Uterus (tissue), 2 donors: ENCODE data around the gene SESN2.

Source experiments
- CTCF ChIP-seq, 4 experiments: fragments of 200-600 bp in 2 of 4; fragments of 450-650 bp in 2 of 4; sonication (generic) in 2 of 4; IDR thresholded peaks; one replicate each; pipeline ENCODE4 v1.5.1; 2016 to 2019; ENCODE audit warnings: antibody characterized with exemption in 4 of 4, mild to moderate bottlenecking in 2 of 4, moderate library complexity in 1 of 4
- POLR2A ChIP-seq, 2 donors: fragments of 450-650 bp; IDR thresholded peaks; one replicate each; pipeline ENCODE4 v1.6.1; 2016; ENCODE audit warnings: antibody characterized with exemption in 2 of 2, mild to moderate bottlenecking in 1 of 2, moderate library complexity in 1 of 2

DNA sequence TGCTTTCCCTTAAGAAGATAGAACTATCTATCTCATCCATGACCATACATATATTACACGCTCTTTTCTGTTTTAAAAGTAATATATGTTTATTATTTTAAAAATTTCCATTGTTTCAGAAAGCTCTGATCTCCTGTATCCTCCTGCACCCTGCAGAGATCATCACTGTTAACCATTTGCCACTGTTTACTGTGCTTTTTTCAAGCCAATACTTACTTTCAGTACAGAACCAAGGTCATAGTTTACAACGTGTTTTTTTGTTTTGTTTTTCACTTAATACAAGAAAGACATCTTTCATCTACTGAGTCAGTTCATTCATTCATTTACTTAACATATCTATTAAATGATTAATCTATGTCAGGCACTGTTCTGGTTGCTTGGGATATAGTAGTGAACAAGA, 10.2 kb downstream of the SESN2 start:
- no peak for TF ChIP-seq CTCF (IDR thresholded peaks at IDR 0.05)
- no peak for TF ChIP-seq POLR2A (IDR thresholded peaks at IDR 0.05)
